Body of pancreas (tissue), 4 donors: ENCODE data around the gene RPH3AL.

Source experiments
- POLR2A ChIP-seq, 3 donors: fragments of 450-650 bp; IDR thresholded peaks; one replicate each; pipeline ENCODE4 v1.6.1; 2016; ENCODE audit warnings: antibody characterized with exemption in 3 of 3, mild to moderate bottlenecking in 2 of 3
- TF ChIP-seq, protein P1 (sequence below), 7 experiments: fragments of 450-650 bp in 4 of 7; fragments of 200-600 bp in 3 of 7; sonication (generic) in 3 of 7; IDR thresholded peaks; one replicate each; pipeline ENCODE4 v1.5.1; 2016 to 2019; ENCODE audit warnings: antibody characterized with exemption in 7 of 7

DNA sequence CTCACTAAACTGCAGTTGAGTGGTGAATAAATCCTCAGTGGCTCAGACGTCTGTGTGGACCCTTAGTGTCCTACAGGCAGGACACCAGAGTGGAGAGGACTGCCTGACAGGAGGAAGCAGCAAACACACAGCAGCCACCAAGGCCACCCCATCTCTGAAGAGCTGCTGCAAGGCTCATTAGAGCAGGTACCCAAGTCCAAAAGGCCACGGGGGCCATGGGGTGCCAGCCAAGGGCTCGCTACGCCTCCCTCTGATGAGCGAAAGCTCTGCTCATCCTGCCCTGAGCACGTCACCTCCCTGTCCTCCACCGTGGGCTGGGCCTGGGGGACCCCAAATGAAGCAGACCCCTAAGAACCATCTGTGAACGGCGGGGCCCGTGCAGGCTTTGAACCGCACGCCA lies 101.1 kb downstream of the RPH3AL start:
- TF ChIP-seq, protein P1, sequence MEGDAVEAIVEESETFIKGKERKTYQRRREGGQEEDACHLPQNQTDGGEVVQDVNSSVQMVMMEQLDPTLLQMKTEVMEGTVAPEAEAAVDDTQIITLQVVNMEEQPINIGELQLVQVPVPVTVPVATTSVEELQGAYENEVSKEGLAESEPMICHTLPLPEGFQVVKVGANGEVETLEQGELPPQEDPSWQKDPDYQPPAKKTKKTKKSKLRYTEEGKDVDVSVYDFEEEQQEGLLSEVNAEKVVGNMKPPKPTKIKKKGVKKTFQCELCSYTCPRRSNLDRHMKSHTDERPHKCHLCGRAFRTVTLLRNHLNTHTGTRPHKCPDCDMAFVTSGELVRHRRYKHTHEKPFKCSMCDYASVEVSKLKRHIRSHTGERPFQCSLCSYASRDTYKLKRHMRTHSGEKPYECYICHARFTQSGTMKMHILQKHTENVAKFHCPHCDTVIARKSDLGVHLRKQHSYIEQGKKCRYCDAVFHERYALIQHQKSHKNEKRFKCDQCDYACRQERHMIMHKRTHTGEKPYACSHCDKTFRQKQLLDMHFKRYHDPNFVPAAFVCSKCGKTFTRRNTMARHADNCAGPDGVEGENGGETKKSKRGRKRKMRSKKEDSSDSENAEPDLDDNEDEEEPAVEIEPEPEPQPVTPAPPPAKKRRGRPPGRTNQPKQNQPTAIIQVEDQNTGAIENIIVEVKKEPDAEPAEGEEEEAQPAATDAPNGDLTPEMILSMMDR (IDR thresholded peaks at IDR 0.05) = no peak
- TF ChIP-seq POLR2A (IDR thresholded peaks at IDR 0.05) = no peak
